Bronchus fibroblast of lung (primary cell): Measurements from ENCODE around the gene PPIL3. TPM values are rescaled to one million over a fixed set of nuclear protein-coding genes. Genes with fewer than 3 reads are reported as not detected.

ENCODE experiments used
- total RNA-seq: library from RNA; depleted of rRNA; stranded (reverse); fragments of >200 nt; gene quantifications from 2 replicates; pipeline ENCODE4 v1.2.3, GENCODE V29; 2015

PPIL3 gene
- total RNA-seq: 44.2 and 55.6 TPM in 2 replicates

DNA sequence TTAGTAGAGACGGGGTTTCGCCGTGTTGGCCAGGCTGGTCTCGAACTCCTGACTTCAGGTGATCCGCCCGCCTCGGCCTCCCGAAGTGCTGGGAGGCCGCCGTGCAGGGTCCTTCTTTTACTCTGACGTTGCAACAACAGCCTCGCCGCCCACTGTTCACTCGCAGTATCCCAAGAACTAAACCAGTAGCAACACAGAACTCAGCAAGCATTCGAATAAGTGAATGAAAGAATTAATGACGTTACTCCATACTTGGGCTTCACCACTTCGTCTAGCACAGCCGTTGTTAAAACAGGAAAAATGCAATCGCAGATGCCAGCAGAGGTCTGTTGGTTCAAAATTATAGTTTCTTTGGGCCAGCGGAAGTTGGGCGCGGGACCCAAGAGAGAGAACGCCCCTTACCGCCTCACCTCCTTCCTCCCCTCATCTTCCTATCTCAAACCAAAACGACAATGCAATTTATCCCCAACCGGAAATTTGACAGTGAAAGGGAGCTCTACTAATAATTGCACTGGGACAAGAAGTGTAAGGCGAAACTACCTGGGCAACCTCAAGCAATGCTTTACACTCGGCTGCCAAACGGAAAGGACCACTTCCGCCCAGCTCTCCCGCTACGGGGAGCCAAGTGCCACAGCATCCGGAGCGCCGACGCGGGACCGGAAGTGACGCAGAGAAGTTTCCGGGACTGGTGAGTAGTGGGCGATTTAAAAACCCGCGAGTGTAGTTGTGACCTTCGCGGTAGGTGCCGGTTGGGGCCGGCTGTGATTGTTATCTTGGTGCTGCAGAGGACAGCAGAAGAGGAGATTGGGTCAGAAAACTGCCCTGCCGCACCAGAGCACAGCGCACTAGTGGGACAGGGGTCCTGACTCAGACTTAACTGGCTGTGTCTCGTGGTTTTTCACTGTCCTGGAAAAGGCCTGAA is at the start of gene PPIL3, which contains the start of gene NIF3L1:
Gene PPIL3, minus strand, starts transcription at position 374 of the 922 bp plus-strand sequence. CDS start 1,462 bp downstream, outside the sequence.
Gene NIF3L1, plus strand, starts transcription at position 668 of the 922 bp plus-strand sequence. CDS start 2,573 bp downstream, outside the sequence.

GRCh38 chr2:200864176-200865034 is 24.5 kb downstream of the PPIL3 start, which contains the start of gene CLK1:
TSS of gene CLK1 (minus strand) at chr2:200864658. CDS start at chr2:200861862, 2,796 bp downstream.

Other genes starting within 250 kb of the PPIL3 start
- 218 and 251 TPM in 2 replicates for gene BZW1, start 77.2 kb downstream of the PPIL3 start, total RNA-seq
- gene CLK1, start 24.4 kb downstream of the PPIL3 start, total RNA-seq: 22.5 and 24.5 TPM in 2 replicates
- gene NIF3L1, start 294 bp upstream of the PPIL3 start, total RNA-seq: 25.7 and 33.6 TPM in 2 replicates
- gene ORC2, start 74.6 kb upstream of the PPIL3 start, total RNA-seq: 10.4 and 12.4 TPM in 2 replicates
- 1.8 and 3.0 TPM in 2 replicates for gene HYCC2, start 182.6 kb upstream of the PPIL3 start, total RNA-seq
- gene NDUFB3, start 182.9 kb upstream of the PPIL3 start, total RNA-seq: 85.3 and 100 TPM in 2 replicates
- gene CFLAR, start 227.1 kb upstream of the PPIL3 start, total RNA-seq: 19.5 and 24.7 TPM in 2 replicates